ENCODE data around the gene PAPOLB.

Gene PAPOLB

GRCh38 chr7:4866528-4867496, 5.0 kb upstream of the PAPOLB start:
- no peak overlapping the region for H3K4me3 ChIP-seq (ENCODE audit: low read depth, low read length)
- TF ChIP-seq CTCF (IDR thresholded peaks at IDR 0.05; ENCODE audit: low read depth, low read length): no peak

DNA sequence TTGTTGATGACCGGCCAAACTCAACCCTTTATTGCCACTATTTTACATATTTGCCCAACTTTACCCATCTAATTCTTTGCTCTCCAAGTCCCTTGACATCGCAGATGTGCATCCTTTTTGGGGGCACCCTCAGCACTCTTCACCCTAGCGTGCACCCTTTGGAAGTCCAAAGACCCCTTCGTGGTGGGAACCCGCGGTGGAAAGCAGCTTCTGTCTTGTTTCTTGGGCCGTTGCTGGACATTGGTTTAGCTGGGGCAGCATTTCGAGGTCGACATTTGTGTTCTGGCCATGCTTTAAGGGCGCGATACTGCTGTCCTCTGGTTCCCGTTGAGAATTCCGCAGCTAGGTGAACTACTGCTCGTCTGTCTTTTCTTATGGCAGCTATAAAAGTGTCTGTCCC, 326 bp upstream of the PAPOLB start:
- no peak for TF ChIP-seq CTCF (IDR thresholded peaks at IDR 0.05; ENCODE audit: low read depth, low read length)
- H3K4me3 ChIP-seq (ENCODE audit: low read depth, low read length): no peak overlapping the region

- no peak for TF ChIP-seq CTCF (IDR thresholded peaks at IDR 0.05; ENCODE audit: low read depth, low read length)
- H3K4me3 ChIP-seq (ENCODE audit: low read depth, low read length): no peak overlapping the region
Measured at GRCh38 chr7:4861227-4861626, 603 bp downstream of the PAPOLB start.

GRCh38 chr7:4857189-4857588, 4.6 kb downstream of the PAPOLB start:
- TF ChIP-seq CTCF (IDR thresholded peaks at IDR 0.05; ENCODE audit: low read depth, low read length): no peak
- H3K4me3 ChIP-seq (ENCODE audit: low read depth, low read length): no peak overlapping the region

DNA sequence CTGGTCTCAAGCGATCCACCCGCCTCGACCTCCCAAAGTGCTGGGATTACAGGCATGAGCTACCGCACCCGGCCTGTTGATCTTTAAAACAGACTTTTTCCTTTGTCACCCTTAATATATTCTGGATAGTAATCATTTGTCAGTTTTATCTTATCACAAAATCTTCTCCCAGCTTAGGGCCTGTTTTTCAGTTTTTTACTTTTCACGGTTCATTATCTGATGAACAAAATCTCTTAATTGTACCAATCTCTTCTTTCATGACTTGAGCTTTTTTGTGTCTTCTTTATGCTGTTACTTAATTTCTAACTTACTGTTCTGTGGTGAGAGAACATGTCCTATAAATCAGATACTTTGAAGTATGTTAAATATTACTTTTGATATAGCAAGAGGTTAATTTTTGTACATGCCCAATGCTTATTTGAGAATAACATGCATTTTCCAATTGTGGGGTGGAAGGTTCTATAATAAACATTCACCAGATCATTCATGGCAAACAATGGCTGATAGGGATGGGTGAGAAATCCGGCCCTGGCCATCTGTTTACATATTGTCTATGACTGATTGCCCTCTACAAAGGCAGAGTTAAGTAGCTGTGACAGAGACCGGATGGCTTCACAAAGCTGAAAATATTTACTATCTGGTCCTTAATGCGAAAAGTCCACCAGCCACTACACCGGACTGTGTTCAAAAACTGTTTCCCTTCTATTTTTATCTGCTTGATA, 5.3 kb downstream of the PAPOLB start:
- TF ChIP-seq CTCF (IDR thresholded peaks at IDR 0.05; ENCODE audit: low read depth, low read length): no peak
- no peak overlapping the region for H3K4me3 ChIP-seq (ENCODE audit: low read depth, low read length)

- no peak for TF ChIP-seq CTCF (IDR thresholded peaks at IDR 0.05; ENCODE audit: low read depth, low read length)
- H3K4me3 ChIP-seq (ENCODE audit: low read depth, low read length): no peak overlapping the region
Measured at GRCh38 chr7:4854916-4855315, 6.9 kb downstream of the PAPOLB start.
